Measurements from ENCODE around the gene RNF111. TPM values are rescaled to one million over a fixed set of nuclear protein-coding genes. Genes with fewer than 3 reads are reported as not detected.

RNF111 gene
- total and polyA plus RNA-seq, 12 donors: 5.7 to 41.6 (median 24.0) TPM

DNA sequence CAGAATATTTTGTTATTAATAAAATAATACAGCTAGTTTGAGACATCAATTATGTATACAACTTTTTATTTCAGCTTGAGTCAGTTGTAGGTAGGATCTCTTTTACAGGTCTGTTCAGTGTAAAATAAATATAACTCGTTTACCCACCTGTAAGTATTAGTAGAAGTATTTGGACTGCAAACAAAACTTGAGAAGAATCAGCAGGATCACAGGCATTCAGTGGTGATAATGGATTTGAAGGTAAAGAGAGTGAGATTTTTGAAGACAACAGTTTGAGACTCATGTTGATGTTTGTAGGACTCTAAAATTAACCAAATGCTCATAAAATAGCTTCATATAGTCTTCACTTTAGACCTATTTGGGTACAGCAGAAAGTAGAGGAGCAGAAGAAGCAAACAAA lies 82.0 kb downstream of the RNF111 start:
- H3K27me3 ChIP-seq: no peaks in the 10 kb centered on the region
- H3K36me3 ChIP-seq (replicated peaks in 1 of 2): peaks cover 0 to 40% of the 10 kb centered on the region in 2 donors
- intact Hi-C loops (cut with DNase I): no loop called here
- no peak for DNase-seq
- H3K4me1 ChIP-seq (replicated peaks in 1 of 2): no peaks in the 10 kb centered on the region
- no peak overlapping the region for H3K27ac ChIP-seq
- no peaks in the 10 kb centered on the region for H3K9me3 ChIP-seq (replicated peaks in 1 of 3)
- H3K4me3 ChIP-seq: no peak overlapping the region
- TF ChIP-seq POLR2A (IDR thresholded peaks at IDR 0.05) (no peak), CTCF (IDR thresholded peaks at IDR 0.05) (no peak)
- WGBS, 4 donors: 87 to 100% (median 93%) methylated on average over 1 of the region's 1 CpG

- Histone ChIP-seq H3K36me3 (replicated peaks in 1 of 2) (peaks cover 0 to 29% of the 10 kb centered on the region in 2 donors), H3K4me1 (replicated peaks in 1 of 2) (no peaks in the 10 kb centered on the region), H3K27ac (no peak overlapping the region), H3K27me3 (no peaks in the 10 kb centered on the region), H3K9me3 (replicated peaks in 1 of 3) (no peaks in the 10 kb centered on the region), H3K4me3 (no peak overlapping the region)
- 81 to 90% (median 88%) methylated on average over 1 of the region's 1 CpG for WGBS, 4 donors
- no peak for DNase-seq
- intact Hi-C loops (cut with DNase I): no loop called here
- TF ChIP-seq POLR2A (IDR thresholded peaks at IDR 0.05) (no peak), CTCF (IDR thresholded peaks at IDR 0.05) (no peak)
These were observed 87.1 kb downstream of the RNF111 start for GRCh38 chr15:59074607-59075006.

- 92 to 100% (median 96%) methylated on average over 2 of the region's 2 CpGs for WGBS, 4 donors
These were observed 100.3 kb downstream of the RNF111 start for GRCh38 chr15:59087731-59088130.

DNA sequence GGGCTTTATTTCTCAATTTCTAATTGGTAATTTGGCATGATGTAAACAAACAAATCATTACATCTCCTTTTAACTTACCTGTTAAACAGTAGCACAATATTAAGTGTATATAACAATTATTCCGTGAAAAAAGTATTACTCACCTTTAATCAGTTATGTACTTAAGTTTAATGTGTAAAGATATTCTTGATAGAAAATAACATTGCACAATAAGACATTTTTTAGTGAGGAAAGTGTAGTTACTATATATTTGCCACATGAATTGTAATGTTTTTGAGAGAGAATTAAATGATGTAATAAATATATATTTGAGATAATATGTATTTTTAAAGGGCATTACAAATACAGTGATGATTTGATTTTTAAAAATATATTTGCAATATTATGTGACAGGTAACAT lies 106.6 kb downstream of the RNF111 start:
- H3K27me3 ChIP-seq: no peaks in the 10 kb centered on the region
- no peak overlapping the region for H3K4me3 ChIP-seq
- no peaks in the 10 kb centered on the region for H3K9me3 ChIP-seq (replicated peaks in 1 of 3)
- H3K36me3 ChIP-seq (replicated peaks in 1 of 2): peaks cover 0 to 68% of the 10 kb centered on the region in 2 donors
- intact Hi-C loops (cut with DNase I): no loop called here
- DNase-seq: no peak
- no peaks in the 10 kb centered on the region for H3K4me1 ChIP-seq (replicated peaks in 1 of 2)
- no peak for TF ChIP-seq POLR2A (IDR thresholded peaks at IDR 0.05)
- TF ChIP-seq CTCF (IDR thresholded peaks at IDR 0.05): no peak
- 85 to 94% (median 90%) methylated on average over 1 of the region's 1 CpG for WGBS, 4 donors
- no peak overlapping the region for H3K27ac ChIP-seq

More at GRCh38 chr15:59087731-59088130, 100.3 kb downstream of the RNF111 start:
- DNase-seq: no peak
- no peak for TF ChIP-seq CTCF (IDR thresholded peaks at IDR 0.05)
- TF ChIP-seq POLR2A (IDR thresholded peaks at IDR 0.05): no peak
- Histone ChIP-seq H3K4me1 (replicated peaks in 1 of 2) (no peaks in the 10 kb centered on the region), H3K27me3 (no peaks in the 10 kb centered on the region), H3K4me3 (no peak overlapping the region), H3K27ac (no peak overlapping the region), H3K36me3 (replicated peaks in 1 of 2) (peaks cover 0 to 53% of the 10 kb centered on the region in 2 donors), H3K9me3 (replicated peaks in 1 of 3) (no peaks in the 10 kb centered on the region)
- intact Hi-C loops (cut with DNase I): no loop called here
